HG03175 (cell line): ENCODE measurements around the gene TCF19.

Experiments
- ATAC-seq: cut with Tn5 transposase; IDR thresholded peaks from one replicate; pipeline ENCODE4 v1.9.1; 2021; ENCODE audit warnings: mild to moderate bottlenecking, moderate library complexity; ENCODE audit not compliant: unreplicated experiment

The TCF19 gene

GRCh38 chr6:31158140-31158862 is at the start of gene TCF19:
Gene TCF19 (plus strand): TSS chr6:31158589. CDS start chr6:31159470, 881 bp downstream.
- peak; percentile 90 for ATAC-seq

GRCh38 chr6:31110825-31111582 is 47.4 kb upstream of the TCF19 start:
- no peak for ATAC-seq

- ATAC-seq: no peak
These were observed 46.7 kb upstream of the TCF19 start for GRCh38 chr6:31111712-31112111.

DNA sequence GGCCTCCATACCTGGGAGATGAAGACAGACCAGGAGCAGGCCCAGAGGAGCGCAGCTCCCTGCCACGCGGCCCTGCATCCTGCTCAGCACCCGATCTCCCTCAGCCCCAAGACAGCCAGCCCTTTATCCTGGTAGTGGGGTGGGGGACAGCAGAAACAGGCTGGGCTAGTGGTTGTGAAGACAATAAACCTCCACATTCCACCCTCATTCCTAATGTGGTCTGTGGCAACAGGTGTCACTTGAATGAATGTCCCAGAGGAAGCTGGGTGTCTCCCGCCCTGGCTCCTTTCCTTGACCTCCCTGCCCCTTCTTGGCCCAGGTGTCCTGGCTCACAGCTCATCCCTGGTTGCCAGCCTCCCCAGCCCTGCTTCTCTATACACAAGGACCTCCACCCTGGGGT is 45.9 kb upstream of the TCF19 start, which contains the start of gene C6orf15:
TSS of gene C6orf15 (minus strand) at position 98 of the 400 bp plus-strand sequence. CDS start at position 78, 20 bp downstream.
- no peak for ATAC-seq

- ATAC-seq: no peak
These were observed 44.4 kb upstream of the TCF19 start for GRCh38 chr6:31113861-31114540.

DNA sequence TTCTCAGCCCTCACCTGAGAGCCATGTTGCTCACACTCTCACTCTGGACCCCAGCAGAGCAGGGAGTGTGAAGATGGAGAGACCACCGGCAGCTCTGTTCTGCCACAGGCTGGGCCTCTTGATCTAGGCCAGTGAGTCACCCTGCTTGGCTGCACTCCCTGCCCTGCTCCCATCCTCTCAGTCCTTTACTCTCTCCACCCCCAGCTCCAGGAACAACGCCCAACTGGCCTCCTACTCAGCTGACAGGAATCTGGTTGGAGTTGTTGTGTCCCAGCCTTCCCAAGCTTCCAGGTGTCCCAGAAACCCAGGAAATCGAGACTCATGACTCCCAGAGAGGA is 43.9 kb upstream of the TCF19 start, which contains the start of gene PSORS1C1:
TSS of gene PSORS1C1 (plus strand) at position 260 of the 338 bp plus-strand sequence. CDS start 14,833 bp downstream, outside the sequence.
- ATAC-seq: no peak

GRCh38 chr6:31114970-31115849 is 43.2 kb upstream of the TCF19 start:
- ATAC-seq: no peak

DNA sequence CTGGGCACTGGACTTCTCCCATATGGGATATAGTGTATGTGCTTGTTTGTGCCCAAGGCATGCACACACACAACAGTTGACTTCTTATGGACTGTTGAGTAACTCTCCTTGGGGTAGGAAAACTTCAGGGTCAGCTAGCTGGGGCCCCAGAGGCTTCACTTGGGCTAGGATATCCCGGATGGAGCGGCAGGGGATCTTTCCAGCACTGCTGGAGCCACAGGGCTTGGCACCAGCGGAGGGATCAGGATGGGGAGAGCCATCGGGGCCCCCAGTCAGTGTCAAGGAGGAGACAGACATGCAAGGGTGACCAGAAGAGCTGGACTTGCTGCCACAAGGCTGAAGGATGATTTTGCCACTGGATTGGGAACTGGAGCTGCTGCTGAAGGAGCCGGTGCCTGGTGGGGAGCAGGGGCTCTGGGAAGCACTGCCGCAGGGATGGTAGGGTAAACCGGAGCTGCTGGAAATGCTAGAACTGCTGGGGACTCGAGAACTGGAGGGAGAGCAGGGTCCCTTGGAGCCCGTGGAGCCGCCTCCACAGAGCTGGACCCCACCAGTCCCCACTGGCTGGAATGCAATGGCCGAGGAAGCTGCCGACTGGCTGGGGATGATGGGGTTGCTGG is 42.3 kb upstream of the TCF19 start:
- no peak for ATAC-seq

- no peak for ATAC-seq
These were observed 41.6 kb upstream of the TCF19 start for GRCh38 chr6:31116661-31117385.

GRCh38 chr6:31118178-31118577 is 40.2 kb upstream of the TCF19 start:
- ATAC-seq: no peak

- no peak for ATAC-seq
These were observed 38.1 kb upstream of the TCF19 start, which contains the start of gene CDSN for GRCh38 chr6:31120151-31120915. Gene CDSN (minus strand): TSS chr6:31120446. CDS start chr6:31120419, 27 bp downstream.

- no peak for ATAC-seq
These were observed 37.1 kb upstream of the TCF19 start for GRCh38 chr6:31121131-31121790.

DNA sequence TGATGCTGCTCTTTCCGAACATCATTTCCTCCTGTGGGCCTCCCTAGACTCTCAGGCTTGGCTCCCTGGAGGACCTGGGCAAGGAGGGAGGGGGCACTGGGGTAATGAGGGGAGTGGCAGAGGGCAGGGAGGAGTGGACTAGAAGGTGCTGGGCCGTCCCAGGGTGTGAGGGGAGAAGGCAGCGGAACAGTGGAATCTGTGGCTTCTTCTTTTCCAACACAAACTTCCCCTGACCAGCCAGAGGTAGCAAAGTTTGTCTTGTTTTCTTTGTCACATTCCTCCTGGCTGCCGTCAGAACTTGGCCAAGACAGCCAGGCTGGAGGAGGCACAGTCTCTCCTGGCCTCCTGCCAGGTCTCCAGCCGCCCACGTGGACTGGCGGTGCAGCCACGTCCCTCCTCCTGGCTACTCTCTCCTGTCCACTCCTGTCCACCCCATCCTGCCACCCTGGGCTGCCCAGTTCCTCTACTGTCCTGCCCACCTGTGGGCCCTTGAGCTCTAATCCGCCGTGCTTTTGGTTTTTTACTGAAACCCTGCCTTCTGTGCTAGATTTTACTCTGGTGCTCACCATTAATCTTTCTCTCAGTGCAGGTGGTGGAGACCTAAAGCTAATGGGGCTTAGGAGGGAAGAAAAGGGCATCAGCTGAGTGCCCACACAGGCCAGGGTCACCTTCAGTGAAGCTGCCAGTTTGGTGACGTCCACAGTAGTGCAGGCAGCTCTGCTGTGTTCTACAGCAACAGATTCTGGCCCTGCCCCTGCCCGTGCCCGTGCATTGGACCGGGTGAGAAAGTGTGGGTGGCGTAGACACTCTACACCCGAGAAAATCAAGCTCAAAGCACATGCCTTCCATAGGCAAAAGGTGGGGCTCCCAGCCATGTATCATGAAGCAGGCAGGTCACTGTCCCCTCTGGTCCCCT is 35.3 kb upstream of the TCF19 start:
- ATAC-seq: no peak

DNA sequence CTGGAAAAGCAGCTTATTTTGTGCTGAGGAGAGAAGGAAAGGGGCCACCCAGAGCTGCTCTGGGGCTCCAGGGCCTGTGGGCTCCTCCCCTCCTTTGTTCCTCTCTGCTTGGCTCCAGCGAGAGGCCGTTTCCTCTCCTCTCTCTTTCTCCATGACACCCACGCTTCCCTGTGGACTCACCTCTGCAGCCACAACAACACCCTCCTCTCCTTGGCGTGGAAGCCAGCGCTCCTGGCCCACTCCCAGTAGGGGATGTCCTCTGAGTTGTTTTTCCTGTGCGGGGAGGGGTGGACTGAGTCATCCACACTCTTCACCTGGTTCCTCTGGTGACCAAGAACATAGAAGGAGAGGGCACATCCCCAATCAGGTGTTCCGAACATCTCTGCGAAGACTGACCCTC is 33.2 kb upstream of the TCF19 start:
- no peak for ATAC-seq

- no peak for ATAC-seq
These were observed 32.6 kb upstream of the TCF19 start for GRCh38 chr6:31125586-31126363.
